HG02798 (cell line): ENCODE measurements around the gene COL4A2.

Source experiments
- ATAC-seq: cut with Tn5 transposase; IDR thresholded peaks from one replicate; pipeline ENCODE4 v1.9.1; 2021; ENCODE audit warnings: mild to moderate bottlenecking; ENCODE audit not compliant: unreplicated experiment, poor library complexity

The COL4A2 gene

GRCh38 chr13:110501188-110501587 lies 194.1 kb downstream of the COL4A2 start:
- no peak for ATAC-seq

- ATAC-seq, result peak; percentile 54
Observed at GRCh38 chr13:110503037-110503901, 196.2 kb downstream of the COL4A2 start.

GRCh38 chr13:110503979-110504499 lies 197.0 kb downstream of the COL4A2 start:
- peak; percentile 38 for ATAC-seq

- ATAC-seq, result no peak
Observed at GRCh38 chr13:110505594-110505993, 198.5 kb downstream of the COL4A2 start.

- no peak for ATAC-seq
Observed at GRCh38 chr13:110506396-110506795, 199.3 kb downstream of the COL4A2 start.

GRCh38 chr13:110506859-110507566 lies 199.9 kb downstream of the COL4A2 start:
- no peak for ATAC-seq

- no peak for ATAC-seq
Observed at GRCh38 chr13:110507678-110508381, 200.7 kb downstream of the COL4A2 start.

GRCh38 chr13:110509478-110509926 lies 202.4 kb downstream of the COL4A2 start:
- no peak for ATAC-seq

GRCh38 chr13:110509971-110510786 lies 203.1 kb downstream of the COL4A2 start:
- ATAC-seq, result no peak

GRCh38 chr13:110511509-110512181 lies 204.6 kb downstream of the COL4A2 start:
- no peak for ATAC-seq

GRCh38 chr13:110512198-110512740 lies 205.2 kb downstream of the COL4A2 start:
- no peak for ATAC-seq

- no peak for ATAC-seq
Observed at GRCh38 chr13:110516500-110516899, 209.4 kb downstream of the COL4A2 start.

GRCh38 chr13:110517505-110518225 lies 210.6 kb downstream of the COL4A2 start:
- no peak for ATAC-seq

- no peak for ATAC-seq
Observed at GRCh38 chr13:110518226-110518525, 211.1 kb downstream of the COL4A2 start.

GRCh38 chr13:110518571-110518970 lies 211.5 kb downstream of the COL4A2 start:
- ATAC-seq, result no peak

GRCh38 chr13:110519046-110519445 lies 212.0 kb downstream of the COL4A2 start:
- ATAC-seq, result no peak

- ATAC-seq, result no peak
Observed at GRCh38 chr13:110519506-110519905, 212.4 kb downstream of the COL4A2 start.

- no peak for ATAC-seq
Observed at GRCh38 chr13:110520431-110521295, 213.6 kb downstream of the COL4A2 start.
